Esophagus muscularis mucosa (tissue), 3 donors: ENCODE measurements around the gene METTL6.

Source experiments
- CTCF ChIP-seq, 3 experiments: fragments of 200-600 bp in 2 of 3; fragments of 450-650 bp in 1 of 3; sonication (generic) in 2 of 3; IDR thresholded peaks; one replicate each; pipeline ENCODE4 v1.5.1; 2017 to 2019; ENCODE audit warnings: antibody characterized with exemption in 3 of 3, mild to moderate bottlenecking in 2 of 3, moderate library complexity in 1 of 3
- POLR2A ChIP-seq: fragments of 450-650 bp; IDR thresholded peaks from one replicate; pipeline ENCODE4 v1.6.1; 2017; ENCODE audit warnings: antibody characterized with exemption, moderate library complexity, mild to moderate bottlenecking, low read depth
- POLR2AphosphoS5 ChIP-seq, 2 donors: sonication (generic); formaldehyde crosslinking; IDR thresholded peaks; one replicate each; pipeline ENCODE4 v1.6.1; 2017; ENCODE audit warnings: antibody characterized with exemption in 2 of 2

- TF ChIP-seq CTCF (IDR thresholded peaks at IDR 0.05) (no peak), POLR2A (no peak), POLR2AphosphoS5 (IDR thresholded peaks at IDR 0.05) (no peak)
Measured at GRCh38 chr3:15382405-15382923, 44.9 kb downstream of the METTL6 start.
